Cardiac fibroblast (primary cell): ENCODE data around the gene GPT2.

Experiments used
- DNase-seq, 2 donors: peaks; one replicate each; pipeline versions ENCODE4 v3.0.0 to v3.0.0-alpha.2; 2010; ENCODE audit warnings: low read depth in 2 of 2
- H3K4me3 ChIP-seq, 2 donors: replicated peaks in 1 of 2; 1 replicate in 1 of 2; 2 replicates in 1 of 2; pipeline ENCODE4 v1.5.1; 2011; ENCODE audit warnings: low read depth in 2 of 2, low read length in 2 of 2, mild to moderate bottlenecking in 2 of 2, moderate library complexity in 1 of 2
- CTCF ChIP-seq: IDR thresholded peaks from one replicate; pipeline ENCODE4 v1.5.1; 2011; ENCODE audit warnings: low read depth, mild to moderate bottlenecking, low read length, inconsistent platforms

GPT2 gene

GRCh38 chr16:46889942-46890300 is 5.8 kb downstream of the GPT2 start:
- H3K4me3 ChIP-seq = no peak overlapping the region
- no peak for DNase-seq
- TF ChIP-seq CTCF = no peak

- DNase-seq = no peak
- no peak for TF ChIP-seq CTCF
- no peak overlapping the region for H3K4me3 ChIP-seq
Measured at GRCh38 chr16:46891910-46892309, 7.7 kb downstream of the GPT2 start.

GRCh38 chr16:46894036-46894672 is 10.0 kb downstream of the GPT2 start:
- no peak for TF ChIP-seq CTCF
- H3K4me3 ChIP-seq = no peak overlapping the region
- peak in 1 of 2 donors; percentile 60 for DNase-seq

GRCh38 chr16:46895399-46896313 is 11.5 kb downstream of the GPT2 start:
- TF ChIP-seq CTCF = no peak
- DNase-seq = no peak
- no peak overlapping the region for H3K4me3 ChIP-seq

GRCh38 chr16:46896314-46896968 is 12.3 kb downstream of the GPT2 start:
- H3K4me3 ChIP-seq = no peak overlapping the region
- no peak for TF ChIP-seq CTCF
- peak in 1 of 2 donors; percentile 42 for DNase-seq

GRCh38 chr16:46897471-46897870 is 13.3 kb downstream of the GPT2 start:
- no peak for DNase-seq
- no peak overlapping the region for H3K4me3 ChIP-seq
- TF ChIP-seq CTCF = no peak
